Left hindlimb (tissue), 1 donor: ENCODE results near the gene ALDOA.
A peak's percentile ranks its signal among the peaks of the same experiment; 100 is the strongest.

Experiments
- DNase-seq: peaks from one replicate; pipeline ENCODE4 v3.0.0-alpha.2; 2018

ALDOA gene

DNA sequence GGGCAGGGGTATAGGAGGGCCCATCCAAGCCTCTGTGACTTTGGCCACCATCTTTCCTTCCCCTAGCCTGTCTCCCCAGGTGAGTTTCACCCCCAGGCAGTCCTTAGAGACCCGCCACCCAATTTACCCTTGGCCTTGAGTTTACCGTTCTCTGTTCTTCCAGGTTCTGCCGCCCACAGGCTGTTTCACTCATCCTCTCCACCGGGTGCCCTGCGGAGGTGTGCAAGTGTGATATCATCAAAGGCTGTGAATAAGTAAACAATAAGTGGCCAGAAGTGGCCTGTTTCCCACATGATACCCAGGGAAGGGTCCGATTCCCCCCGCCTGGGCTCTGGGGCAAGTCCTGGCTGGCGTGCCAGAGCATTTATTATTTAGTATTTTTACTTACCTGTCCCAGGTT lies 19.4 kb upstream of the ALDOA start:
- peak; percentile 10 for DNase-seq

DNA sequence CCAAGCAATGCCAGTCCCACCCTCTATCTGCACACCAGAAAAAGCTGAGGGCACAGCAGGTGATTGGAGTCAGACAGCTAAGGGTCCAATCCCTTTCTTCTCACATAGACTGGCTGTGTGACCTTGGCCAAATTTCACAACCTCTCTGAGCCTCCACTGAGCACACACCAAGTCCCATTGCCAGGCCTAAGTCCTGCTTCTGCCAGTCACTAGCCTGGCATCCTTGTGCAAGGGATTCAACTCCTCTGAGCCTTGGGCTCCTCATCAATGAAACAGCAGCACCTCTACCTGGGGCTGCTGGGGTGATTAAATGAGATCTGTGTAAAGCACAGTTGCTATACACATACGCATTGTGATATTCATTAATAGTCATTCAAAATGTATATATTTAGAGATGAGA lies 19.0 kb upstream of the ALDOA start:
- peak; percentile 4 for DNase-seq

DNA sequence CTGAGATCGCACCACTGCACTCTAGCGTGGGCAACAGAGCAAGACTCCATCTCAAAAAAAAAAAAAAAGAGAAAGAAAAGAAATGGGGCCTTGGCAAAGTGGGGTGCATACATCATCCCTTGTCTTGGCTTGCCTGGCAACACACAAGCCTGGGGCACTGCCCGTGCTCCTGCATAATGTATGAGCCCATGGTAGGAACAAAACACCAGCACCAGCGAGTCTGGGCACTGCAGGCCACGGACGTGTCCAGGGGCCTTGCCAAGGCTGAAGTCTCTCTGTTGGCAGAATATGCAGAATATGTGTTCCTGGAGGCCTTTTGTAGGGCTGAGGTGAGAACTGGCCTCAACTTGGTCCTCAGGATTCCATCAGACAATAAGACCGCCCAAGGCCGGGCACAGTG lies 15.7 kb upstream of the ALDOA start:
- DNase-seq, result peak; percentile 20

DNA sequence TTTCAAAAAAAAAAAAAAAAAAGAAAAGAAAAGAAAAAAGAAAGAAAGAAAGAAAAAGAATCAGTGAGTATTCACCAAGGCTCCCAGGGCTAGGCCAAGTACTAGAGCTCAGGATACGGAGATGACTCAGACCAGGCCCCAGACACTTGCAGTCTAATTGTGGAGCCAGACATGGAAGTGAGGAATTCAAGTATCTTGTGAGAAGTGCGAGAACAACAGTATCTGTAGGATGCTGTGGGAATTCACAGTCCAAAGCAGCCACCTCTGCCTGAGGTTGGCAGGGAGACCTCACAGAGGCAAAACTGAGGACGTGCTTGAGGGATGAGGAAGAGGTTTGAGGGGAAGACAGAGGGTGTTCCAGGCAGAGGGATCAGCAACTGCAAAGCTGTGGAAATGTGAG lies 14.0 kb upstream of the ALDOA start:
- no peak for DNase-seq

DNA sequence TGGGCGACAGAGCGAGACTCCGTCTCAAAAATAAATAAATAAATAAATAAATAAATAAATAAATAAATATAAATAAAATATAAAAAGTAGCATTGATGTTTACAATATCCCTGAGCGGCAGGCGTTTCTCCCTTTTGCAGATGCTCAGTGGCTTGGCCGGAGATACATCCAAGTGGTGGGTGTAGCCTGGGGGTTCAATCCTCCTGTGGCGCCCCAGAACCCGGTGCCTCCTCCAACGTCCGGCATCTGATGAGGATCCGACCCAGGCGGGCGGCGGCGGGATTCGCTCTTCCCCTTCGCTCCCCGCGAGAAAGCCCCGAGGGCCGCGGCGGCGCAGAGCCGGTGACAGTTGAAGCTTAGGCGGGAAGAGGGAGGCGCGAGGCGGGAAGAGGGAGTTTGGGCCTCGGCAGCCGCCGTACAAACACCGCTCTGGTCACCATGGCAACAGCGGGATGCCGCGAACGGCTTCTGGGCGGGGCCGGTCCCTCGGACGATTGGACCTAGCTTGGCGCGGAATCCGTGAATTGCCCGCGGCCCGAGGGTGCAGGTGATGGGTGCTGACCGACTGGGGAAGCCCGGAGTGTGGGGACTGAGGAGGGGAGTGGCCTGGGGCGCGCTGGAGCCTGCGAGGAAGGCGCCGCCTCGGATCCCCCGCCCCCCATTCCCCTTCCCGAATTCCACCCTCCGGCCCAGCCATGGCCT lies 12.7 kb upstream of the ALDOA start:
- DNase-seq, result peak; percentile 95

DNA sequence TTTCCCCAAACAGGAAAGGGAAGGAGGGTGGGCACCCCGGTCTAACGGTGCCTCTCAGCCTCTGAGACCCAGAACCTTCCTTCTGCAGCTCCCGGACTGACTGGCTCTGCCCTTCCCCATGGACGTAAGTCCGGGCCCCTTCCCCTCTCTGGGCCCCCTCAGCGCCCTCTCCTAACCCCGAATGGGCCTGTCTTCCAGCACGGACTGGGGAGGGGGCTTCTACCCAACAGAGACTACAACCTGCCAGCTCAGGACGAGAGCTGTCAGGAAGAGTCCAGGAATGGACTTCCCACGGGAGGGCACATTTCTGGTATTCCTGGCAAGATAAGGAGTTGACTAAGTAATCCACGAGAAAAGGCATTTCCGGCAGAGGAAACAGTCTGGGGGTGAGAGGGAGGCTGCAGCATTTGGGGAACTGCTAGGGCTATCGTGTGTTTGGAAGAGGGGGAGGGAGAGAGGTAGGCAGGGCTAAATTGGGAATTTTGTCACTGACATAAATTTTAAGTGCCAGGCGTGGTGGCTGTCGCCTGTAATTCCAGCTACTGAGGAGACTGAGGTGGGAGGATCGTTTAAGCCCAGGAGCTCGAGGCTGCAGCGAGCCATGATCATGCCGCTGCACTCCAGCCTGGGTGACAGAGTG lies 12.1 kb upstream of the ALDOA start:
- DNase-seq, result peak; percentile 47

DNA sequence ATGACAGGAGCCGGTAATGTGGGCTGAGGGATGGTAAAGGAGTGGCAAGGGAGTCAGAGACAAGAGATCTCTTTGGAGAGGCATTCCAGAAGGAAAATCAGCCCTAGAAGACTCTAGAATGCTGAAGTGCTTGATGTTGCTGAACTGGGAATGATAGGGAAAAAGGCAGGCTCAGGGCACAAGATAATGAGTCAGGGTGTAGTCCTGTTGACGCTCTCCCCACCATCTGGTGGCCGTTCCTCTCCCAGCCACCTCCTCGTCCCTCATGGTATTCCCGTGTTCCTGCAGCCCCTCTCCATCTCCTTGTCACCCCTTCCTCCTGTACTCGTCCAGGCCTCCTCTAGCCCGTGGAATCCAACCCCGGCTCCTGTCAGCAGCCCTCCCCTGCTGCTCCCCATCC lies 11.1 kb upstream of the ALDOA start:
- DNase-seq, result no peak

DNA sequence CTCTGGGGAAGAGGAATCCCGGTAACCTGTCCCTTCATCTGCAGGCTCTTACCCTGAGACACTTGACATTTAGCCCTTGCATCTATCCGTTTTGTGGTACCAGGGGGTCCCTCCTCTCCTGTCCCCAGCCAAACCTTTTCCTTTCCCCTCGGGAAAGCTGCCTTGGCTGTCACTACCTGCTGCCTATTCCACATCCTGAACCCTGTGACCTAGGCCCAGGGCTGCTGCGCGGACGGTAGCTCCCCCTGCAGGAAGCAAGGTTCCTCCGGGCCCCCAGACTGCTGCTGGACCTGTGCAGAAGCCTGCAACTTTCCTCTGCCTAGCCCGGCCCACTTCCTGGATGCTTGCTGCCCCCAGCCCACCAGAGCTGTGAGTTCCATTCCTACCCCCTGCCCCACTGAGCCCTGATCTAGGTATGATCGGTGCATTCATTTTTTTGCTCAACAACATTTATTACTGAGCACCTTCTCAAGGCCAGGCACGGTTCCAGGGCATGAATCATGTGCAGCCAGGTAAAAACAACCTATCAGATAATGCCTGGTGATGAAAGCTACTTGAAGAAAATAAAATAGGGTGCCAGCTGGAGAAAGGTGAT lies 10.5 kb upstream of the ALDOA start:
- no peak for DNase-seq

DNA sequence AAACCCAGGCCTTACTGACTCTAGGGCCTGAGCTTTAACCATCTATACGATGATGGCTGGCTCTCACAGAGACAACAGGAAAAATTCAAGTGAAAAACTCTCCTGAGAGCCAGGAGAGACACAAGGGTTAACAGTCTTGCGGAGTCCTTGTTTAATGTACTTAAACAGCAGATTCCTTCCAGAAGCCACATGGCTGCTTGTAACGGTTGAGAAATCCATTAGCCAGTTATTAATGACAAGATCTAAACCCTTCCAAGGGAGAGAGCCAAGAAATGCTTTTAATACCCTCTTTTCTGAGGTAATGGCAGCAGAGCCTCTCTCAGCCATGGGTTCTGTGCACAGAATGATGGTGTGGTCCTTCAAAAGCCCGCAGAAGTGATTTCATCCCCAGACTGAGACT lies 5.2 kb upstream of the ALDOA start:
- no peak for DNase-seq

DNA sequence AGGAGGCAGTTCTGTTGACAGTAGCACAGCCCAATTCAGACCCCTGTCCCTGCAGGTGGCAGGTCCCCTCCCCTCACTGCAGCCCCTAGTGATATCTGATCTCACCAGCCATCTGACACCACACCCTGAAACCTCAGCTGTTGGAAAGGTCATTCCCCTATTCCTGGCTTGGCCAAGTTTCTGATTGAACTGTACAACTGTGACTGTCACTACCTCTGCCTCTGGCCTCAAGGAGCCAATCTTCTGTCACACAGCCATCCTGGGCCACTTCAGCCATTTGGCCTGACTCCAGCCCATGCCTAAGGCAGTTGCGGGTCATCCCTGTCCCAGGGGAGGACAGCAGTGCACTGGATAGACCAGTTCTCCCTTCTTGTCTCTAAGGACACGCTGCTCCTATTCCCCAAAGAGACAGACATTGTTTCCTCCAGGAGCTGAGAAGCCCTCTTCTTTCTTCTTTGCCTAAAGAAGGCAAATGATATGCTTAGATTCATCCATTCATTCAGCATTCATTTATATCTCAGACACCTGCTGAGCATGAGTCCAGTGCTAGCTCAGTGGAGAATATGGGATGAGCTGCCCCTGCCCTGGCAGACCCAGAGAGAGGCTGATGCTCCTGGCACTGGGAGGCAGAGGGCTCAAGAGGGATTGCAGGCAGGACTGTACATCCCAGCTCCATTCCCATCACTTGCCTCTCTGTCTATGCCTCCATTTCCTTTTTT lies 4.6 kb upstream of the ALDOA start:
- peak; percentile 56 for DNase-seq

DNA sequence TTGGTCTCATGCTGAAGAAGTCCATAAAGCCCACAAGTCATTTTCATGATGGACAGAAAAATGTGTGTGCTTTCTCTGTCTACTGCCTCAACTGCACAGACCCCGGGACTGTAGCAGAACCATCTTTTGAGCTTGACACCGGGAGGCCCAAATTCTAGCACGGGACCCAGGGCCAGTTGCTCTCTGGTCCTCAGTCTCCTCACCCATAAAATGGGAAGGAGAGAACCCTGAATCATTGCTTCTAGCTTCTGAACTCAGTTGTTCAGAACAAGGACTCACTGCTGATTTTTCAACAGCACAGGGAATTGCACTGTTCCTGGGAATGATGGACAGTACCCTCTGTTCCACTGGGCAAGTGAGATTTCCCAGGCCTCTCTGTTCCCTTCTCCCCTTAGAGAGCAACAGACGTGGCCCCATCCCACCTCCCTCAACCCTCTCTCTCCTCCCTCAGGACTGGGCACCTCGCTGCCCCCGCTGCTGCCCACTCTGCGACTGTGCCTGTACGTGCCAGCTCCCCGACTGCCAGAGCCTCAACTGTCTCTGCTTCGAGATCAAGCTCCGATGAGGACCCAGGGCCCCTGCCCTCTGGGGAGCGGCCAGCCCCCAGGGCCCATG lies 2.2 kb upstream of the ALDOA start:
- DNase-seq, result no peak

DNA sequence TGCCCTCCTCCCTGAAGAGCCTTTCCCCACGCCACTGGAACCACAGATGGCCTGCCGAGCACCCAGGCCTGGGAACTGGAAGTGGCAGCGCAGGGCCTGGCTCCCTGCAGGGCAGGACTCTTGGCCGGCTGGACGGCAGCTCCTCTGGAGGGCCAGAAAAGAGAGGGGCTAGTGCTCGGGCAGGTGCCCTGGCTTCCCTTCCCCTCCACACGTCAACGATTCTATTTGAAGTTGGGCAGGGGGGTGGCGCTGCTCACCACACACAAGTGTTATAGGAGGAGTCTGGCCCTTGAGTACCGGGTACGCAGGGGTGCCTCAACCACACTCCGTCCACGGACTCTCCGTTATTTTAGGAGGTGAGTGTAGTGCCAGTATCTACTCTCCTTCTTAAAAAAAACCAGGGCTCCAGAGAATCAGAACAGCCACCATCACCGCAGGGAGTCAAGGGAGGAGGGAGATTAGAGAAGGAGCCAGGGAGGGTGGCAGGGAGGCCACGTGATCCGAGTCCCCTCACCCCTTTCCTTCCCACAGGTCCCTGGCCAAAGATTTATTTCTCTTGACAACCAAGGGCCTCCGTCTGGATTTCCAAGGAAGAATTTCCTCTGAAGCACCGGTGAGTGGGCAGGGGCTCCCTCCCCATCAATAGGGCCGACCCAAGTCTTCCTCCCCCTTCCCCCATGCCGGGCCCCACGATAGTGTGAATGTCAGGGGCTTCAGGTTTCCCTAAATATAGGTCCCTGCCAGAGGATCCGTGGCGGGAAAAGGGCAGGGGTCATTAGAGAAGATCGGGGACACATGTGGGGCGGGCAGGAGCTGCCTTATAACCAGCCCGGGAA lies 1.4 kb upstream of the ALDOA start:
- peak; percentile 74 for DNase-seq

DNA sequence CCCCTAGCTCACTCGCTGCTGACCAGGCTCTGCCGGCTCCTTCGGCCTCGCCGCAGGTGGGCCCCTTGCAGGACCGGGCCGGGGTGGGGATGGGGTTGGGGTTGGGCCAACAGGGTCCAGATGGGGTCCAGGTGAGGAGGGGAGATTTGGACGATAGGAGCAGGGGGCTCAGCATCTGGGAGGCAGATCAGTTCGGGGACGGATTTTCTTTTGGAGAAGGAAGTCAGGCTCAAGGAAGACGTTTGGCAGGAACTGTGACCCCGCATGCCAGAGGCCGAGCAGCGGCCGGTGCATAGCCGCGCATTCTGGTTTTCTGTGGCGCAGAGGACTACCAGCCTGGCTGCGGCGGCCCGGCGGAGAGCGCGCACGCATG lies 845 bp upstream of the ALDOA start:
- no peak for DNase-seq

DNA sequence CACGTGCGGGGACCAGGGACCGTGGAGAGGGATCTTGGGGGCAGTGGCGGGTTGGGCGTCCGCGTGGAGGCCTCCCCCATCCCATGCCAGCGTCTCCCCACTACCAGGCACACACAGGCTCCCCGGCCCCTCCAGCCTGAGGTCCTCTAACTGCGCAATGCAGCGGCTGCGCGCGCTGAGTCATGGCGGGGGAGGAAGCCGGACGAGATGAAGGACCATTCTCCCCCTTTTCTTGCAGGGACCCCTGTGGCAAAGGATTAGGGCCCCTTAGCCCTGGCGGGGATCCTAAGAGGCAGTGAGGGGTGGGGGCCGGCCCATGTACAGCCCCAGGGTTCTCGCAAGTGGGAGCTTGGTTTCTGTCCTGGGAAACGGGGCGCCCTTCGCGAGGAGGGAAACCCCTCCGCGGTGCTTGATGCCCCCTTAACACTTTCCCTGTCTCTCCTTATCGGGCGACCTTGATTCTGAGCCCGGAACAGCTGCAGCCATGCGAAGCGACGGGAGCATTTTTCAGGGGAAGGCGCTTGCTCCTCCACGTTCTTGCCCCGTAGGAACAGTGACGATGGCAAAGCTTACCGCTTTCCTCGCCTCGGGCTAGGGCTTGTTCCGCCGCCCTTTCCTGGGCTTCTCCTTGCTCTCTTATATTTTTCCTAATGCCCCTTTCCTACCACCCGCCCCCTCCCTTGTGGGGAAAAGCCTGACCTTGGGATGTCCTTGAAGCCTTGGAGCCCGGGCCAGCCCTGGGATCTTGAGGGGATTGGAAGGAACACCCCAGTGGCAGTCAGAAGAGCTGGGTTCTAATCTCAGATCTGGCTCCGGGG lies 592 bp downstream of the ALDOA start:
- no peak for DNase-seq

DNA sequence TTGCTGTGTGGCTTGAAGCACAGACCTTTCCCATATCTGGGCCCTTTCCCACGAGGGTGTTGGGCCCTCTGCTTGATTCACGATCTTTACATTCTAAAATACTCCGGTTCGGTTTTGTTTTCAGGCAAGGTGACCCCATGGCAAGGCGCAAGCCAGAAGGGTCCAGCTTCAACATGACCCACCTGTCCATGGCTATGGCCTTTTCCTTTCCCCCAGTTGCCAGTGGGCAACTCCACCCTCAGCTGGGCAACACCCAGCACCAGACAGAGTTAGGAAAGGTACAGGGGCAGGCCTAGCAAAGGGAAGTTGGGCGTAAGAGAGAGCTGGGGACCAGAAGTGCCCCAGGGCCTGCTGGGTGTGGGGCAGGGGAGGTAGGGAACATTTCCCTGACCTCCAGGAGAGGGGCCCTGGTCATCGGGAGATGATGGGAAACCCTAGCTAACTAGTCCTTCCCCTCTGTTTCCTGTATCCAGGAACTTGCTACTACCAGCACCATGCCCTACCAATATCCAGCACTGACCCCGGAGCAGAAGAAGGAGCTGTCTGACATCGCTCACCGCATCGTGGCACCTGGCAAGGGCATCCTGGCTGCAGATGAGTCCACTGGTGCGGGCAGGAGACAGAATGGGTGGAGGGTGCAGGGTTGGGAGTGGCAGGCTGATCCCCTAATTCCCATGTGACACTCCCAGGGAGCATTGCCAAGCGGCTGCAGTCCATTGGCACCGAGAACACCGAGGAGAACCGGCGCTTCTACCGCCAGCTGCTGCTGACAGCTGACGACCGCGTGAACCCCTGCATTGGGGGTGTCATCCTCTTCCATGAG lies 1.4 kb downstream of the ALDOA start:
- no peak for DNase-seq

DNA sequence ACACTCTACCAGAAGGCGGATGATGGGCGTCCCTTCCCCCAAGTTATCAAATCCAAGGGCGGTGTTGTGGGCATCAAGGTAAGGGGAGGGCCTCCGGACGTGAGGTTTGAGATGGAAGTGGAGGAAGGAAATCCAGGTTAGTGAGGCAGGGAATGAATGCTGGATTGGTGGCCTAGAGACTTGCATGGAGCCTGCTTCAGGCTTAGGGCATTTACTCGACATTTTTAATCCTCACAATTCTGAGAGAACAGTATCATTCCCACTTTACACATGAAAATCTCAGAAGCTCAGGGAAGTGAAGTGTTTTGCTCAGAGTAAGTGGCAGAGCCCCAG lies 2.0 kb downstream of the ALDOA start:
- DNase-seq, result no peak

DNA sequence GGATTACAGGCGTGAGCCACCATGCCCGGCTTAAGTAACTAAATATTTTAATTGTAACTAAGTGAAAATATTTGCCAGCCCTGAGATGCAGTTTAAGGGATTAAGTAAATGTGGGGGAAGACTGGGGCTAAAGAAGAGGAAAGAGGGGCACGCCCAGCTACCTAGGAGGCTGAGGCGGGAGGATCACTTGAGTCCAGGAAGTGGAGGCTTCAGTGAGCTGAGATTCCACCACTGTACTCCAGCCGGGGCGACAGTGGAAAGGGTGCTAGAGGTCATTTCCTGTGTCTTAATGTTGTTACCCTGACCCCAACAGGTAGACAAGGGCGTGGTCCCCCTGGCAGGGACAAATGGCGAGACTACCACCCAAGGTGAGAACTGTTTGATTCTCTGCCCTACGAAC lies 2.8 kb downstream of the ALDOA start:
- DNase-seq, result no peak

DNA sequence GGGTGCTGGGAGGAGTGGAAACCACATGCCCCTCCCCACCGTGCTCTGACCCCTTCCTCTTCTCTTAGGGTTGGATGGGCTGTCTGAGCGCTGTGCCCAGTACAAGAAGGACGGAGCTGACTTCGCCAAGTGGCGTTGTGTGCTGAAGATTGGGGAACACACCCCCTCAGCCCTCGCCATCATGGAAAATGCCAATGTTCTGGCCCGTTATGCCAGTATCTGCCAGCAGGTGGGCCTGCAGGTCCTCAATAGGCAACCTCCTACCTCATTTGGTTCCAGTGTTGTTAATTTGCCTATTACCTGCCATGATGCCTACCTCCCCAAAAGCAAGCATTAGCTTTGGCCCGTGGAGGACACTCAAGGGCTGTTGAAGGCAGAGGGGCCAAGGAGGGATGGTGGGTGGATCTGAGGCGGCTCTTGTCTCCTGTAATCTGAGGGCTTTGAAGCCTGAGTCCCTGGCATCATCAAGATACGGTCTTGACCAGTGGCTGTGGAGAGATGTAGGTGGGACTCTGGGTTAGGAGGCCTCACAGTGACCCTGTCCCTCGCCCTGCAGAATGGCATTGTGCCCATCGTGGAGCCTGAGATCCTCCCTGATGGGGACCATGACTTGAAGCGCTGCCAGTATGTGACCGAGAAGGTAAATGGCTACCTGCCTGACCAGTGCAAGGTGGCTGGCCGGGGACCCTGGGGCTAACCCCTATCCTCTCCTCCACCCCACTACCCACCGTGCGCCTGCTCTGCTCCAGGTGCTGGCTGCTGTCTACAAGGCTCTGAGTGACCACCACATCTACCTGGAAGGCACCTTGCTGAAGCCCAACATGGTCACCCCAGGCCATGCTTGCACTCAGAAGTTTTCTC lies 3.4 kb downstream of the ALDOA start:
- no peak for DNase-seq

DNA sequence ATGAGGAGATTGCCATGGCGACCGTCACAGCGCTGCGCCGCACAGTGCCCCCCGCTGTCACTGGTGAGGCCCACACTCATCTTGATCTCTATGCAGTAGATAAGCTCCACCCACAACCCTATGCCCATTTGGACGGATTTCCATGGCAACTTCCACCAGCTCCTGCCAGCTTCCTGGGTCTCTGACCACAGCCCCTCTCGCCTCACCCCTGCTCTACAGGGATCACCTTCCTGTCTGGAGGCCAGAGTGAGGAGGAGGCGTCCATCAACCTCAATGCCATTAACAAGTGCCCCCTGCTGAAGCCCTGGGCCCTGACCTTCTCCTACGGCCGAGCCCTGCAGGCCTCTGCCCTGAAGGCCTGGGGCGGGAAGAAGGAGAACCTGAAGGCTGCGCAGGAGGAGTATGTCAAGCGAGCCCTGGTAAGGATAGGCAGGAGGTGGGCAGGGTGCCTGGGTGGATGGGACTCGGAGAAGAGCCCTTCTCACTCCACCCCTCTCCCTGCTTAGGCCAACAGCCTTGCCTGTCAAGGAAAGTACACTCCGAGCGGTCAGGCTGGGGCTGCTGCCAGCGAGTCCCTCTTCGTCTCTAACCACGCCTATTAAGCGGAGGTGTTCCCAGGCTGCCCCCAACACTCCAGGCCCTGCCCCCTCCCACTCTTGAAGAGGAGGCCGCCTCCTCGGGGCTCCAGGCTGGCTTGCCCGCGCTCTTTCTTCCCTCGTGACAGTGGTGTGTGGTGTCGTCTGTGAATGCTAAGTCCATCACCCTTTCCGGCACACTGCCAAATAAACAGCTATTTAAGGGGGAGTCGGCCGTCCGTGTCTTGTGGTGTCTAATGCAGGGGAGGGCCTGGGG lies 4.3 kb downstream of the ALDOA start:
- DNase-seq, result no peak
